ENCODE results near the gene SLC16A1. TPM values are rescaled to one million over a fixed set of nuclear protein-coding genes. Genes with fewer than 3 reads are reported as not detected.

SLC16A1 gene
- total RNA-seq, 1 donor, result 77.1 TPM

DNA sequence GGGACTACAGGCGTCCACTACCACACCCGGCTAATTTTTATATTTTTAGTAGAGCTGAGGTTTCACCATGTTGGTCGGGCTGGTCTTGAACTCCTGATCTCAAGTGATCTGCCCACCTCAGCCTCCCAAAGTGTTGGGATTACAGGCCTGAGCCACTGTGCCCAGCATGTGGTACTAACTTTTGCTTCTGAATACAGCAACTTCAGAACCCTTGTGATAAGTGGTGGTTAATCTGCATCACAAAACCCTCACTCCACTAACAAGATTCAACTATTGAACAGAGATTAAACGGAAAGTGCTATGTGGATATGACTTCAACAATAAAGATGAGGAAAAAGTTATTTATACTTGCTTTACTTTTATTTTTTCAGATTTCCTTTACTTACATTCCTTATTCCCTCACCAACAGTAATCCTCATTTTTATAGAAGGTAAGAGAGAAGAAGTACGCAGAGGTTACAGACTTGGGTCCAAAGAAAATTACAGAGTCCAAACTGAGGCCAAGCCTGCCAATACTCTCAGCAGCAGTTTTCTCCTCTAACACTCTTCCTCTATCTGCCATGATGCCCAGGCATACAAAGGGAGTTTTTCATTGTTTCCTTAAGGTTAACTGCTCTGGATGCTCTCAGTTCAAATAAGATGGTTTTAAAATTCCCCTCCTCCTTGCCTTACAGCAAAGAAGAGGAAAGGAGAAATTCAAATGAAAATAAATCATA lies 44.3 kb downstream of the SLC16A1 start:
- H3K9me3 ChIP-seq (ENCODE audit: low read depth, low read length), result no peaks in the 10 kb centered on the region
- H3K4me2 ChIP-seq (ENCODE audit: insufficient read depth, low read length), result no peak overlapping the region
- no peak overlapping the region for H3K4me3 ChIP-seq (ENCODE audit: insufficient read depth, low read length)
- no peak overlapping the region for H3K27ac ChIP-seq (ENCODE audit: low read depth, low read length)
- peaks cover 10% of the 10 kb centered on the region for H3K36me3 ChIP-seq (ENCODE audit: insufficient read depth, low read length)
- H3K79me2 ChIP-seq (ENCODE audit: insufficient read depth, low read length), result peaks cover 4% of the 10 kb centered on the region
- no peak overlapping the region for H2AFZ ChIP-seq (ENCODE audit: low read length)
- TF ChIP-seq, protein P1, sequence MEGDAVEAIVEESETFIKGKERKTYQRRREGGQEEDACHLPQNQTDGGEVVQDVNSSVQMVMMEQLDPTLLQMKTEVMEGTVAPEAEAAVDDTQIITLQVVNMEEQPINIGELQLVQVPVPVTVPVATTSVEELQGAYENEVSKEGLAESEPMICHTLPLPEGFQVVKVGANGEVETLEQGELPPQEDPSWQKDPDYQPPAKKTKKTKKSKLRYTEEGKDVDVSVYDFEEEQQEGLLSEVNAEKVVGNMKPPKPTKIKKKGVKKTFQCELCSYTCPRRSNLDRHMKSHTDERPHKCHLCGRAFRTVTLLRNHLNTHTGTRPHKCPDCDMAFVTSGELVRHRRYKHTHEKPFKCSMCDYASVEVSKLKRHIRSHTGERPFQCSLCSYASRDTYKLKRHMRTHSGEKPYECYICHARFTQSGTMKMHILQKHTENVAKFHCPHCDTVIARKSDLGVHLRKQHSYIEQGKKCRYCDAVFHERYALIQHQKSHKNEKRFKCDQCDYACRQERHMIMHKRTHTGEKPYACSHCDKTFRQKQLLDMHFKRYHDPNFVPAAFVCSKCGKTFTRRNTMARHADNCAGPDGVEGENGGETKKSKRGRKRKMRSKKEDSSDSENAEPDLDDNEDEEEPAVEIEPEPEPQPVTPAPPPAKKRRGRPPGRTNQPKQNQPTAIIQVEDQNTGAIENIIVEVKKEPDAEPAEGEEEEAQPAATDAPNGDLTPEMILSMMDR (IDR thresholded peaks at IDR 0.05; ENCODE audit: extremely low read depth, low read depth, low read length), result no peak
- H3K27me3 ChIP-seq (ENCODE audit: insufficient read depth, low read length), result no peaks in the 10 kb centered on the region
- DNase-seq (ENCODE audit: insufficient read length, low spot score, missing footprints), result no peak
- peaks cover 11% of the 10 kb centered on the region for H3K4me1 ChIP-seq (ENCODE audit: insufficient read depth, low read length)
- no peaks in the 10 kb centered on the region for H4K20me1 ChIP-seq (ENCODE audit: insufficient read depth, low read length)

DNA sequence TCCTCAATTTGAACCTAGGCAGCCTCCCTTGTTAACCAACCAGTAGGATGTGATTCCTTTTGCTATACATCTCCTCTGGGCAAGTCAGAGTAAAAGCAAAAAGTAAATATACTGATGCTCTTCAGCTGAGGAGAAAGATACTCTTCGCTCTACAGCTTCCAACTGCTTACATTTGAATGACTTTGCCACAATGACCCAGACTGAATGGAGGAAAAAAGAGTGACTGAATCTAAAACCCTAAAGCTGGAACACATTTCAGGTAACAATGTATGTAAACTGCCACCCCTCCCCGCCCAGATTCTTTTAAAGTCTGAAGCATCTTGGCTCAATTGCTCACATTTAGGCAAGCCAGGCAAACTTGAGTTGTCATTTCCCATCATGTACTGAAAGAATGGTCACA lies 46.1 kb downstream of the SLC16A1 start:
- Histone ChIP-seq H3K9me3 (ENCODE audit: low read depth, low read length) (no peaks in the 10 kb centered on the region), H3K36me3 (ENCODE audit: insufficient read depth, low read length) (peaks cover 7% of the 10 kb centered on the region), H3K27me3 (ENCODE audit: insufficient read depth, low read length) (no peaks in the 10 kb centered on the region), H2AFZ (ENCODE audit: low read length) (no peak overlapping the region), H4K20me1 (ENCODE audit: insufficient read depth, low read length) (no peaks in the 10 kb centered on the region), H3K79me2 (ENCODE audit: insufficient read depth, low read length) (no peaks in the 10 kb centered on the region), H3K4me1 (ENCODE audit: insufficient read depth, low read length) (peaks cover 9% of the 10 kb centered on the region), H3K27ac (ENCODE audit: low read depth, low read length) (no peak overlapping the region), H3K4me2 (ENCODE audit: insufficient read depth, low read length) (no peak overlapping the region), H3K4me3 (ENCODE audit: insufficient read depth, low read length) (no peak overlapping the region)
- DNase-seq (ENCODE audit: insufficient read length, low spot score, missing footprints), result no peak
- TF ChIP-seq, protein P1 (IDR thresholded peaks at IDR 0.05; ENCODE audit: extremely low read depth, low read depth, low read length), result no peak

DNA sequence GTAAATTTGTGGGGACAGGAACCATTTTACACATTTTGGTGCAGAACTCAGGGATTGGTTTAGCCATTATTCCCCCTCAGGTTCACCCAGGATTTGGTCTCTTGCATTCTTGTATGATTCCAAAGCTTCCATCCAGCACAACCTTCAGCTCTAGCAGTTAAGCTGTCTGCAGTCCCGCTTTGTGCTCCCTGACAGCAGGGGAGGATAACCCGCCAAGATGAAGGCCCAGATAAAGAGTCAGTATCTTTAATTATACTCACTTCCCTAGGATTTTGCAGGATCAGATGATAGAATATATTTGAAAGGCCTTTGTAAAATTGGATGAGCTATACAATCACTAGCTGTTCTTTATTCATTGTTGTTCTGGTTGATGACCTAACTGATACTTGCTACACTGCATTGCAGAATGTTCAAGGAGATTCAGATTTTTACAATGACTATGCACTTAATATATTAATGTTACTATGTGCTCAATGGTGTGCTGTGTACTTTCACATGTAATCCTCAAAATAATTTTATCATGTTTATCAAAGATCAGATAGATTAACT lies 49.8 kb downstream of the SLC16A1 start:
- Histone ChIP-seq H3K79me2 (ENCODE audit: insufficient read depth, low read length) (no peaks in the 10 kb centered on the region), H3K4me2 (ENCODE audit: insufficient read depth, low read length) (no peak overlapping the region), H3K36me3 (ENCODE audit: insufficient read depth, low read length) (no peaks in the 10 kb centered on the region), H3K9me3 (ENCODE audit: low read depth, low read length) (no peaks in the 10 kb centered on the region), H3K4me1 (ENCODE audit: insufficient read depth, low read length) (peaks cover 24% of the 10 kb centered on the region), H3K27ac (ENCODE audit: low read depth, low read length) (no peak overlapping the region), H2AFZ (ENCODE audit: low read length) (no peak overlapping the region), H3K4me3 (ENCODE audit: insufficient read depth, low read length) (no peak overlapping the region), H3K27me3 (ENCODE audit: insufficient read depth, low read length) (no peaks in the 10 kb centered on the region), H4K20me1 (ENCODE audit: insufficient read depth, low read length) (no peaks in the 10 kb centered on the region)
- no peak for DNase-seq (ENCODE audit: insufficient read length, low spot score, missing footprints)
- TF ChIP-seq, protein P1 (IDR thresholded peaks at IDR 0.05; ENCODE audit: extremely low read depth, low read depth, low read length), result no peak

DNA sequence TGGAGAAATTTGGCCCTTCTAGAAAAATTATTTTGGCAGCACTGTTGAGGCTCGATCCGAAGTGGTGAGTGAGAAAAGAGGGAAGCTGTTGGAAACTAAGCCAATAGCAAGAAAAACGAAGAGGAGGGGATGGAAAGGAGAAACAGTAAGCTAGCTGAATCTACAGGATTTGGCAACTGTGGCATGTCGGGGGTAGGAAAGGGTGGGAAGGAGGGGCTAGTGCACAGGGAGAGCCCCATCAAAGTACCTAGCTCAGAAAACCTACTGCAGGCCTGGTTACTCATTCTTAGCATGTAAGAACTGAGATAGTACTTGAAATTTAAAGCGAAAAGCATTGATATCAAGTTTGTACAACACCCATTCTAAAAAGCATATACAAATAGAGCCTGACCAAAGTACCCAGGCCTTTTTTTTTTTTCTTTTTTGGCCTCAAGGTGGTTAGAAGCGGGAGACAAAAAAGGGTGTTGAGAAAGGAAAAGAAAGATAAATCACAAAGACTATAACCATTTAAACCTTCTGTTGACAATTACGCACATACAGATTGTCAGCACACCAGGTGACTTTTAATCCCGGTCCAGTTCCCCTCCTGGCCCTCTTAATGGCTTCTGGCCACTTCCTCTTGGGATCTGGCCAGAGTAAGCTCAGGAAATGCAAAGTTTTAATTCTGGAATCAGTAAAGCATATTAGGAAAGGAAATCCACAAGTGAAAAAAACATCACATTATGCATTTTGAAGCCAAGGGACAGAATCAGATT lies 50.4 kb downstream of the SLC16A1 start:
- Histone ChIP-seq H3K27me3 (ENCODE audit: insufficient read depth, low read length) (no peaks in the 10 kb centered on the region), H4K20me1 (ENCODE audit: insufficient read depth, low read length) (no peaks in the 10 kb centered on the region), H3K9me3 (ENCODE audit: low read depth, low read length) (no peaks in the 10 kb centered on the region), H3K4me2 (ENCODE audit: insufficient read depth, low read length) (no peak overlapping the region), H3K4me3 (ENCODE audit: insufficient read depth, low read length) (no peak overlapping the region), H3K4me1 (ENCODE audit: insufficient read depth, low read length) (peaks cover 24% of the 10 kb centered on the region), H3K79me2 (ENCODE audit: insufficient read depth, low read length) (no peaks in the 10 kb centered on the region), H3K27ac (ENCODE audit: low read depth, low read length) (peak overlapping the region; percentile 7), H2AFZ (ENCODE audit: low read length) (no peak overlapping the region), H3K36me3 (ENCODE audit: insufficient read depth, low read length) (no peaks in the 10 kb centered on the region)
- peak; percentile 65 for DNase-seq (ENCODE audit: insufficient read length, low spot score, missing footprints)
- TF ChIP-seq, protein P1 (IDR thresholded peaks at IDR 0.05; ENCODE audit: extremely low read depth, low read depth, low read length), result no peak

Data from osteoblast (primary cell).